GM12891 (cell line): ENCODE measurements around the gene TOR1A.

Experiments
- DNase-seq: peaks from one replicate; pipeline ENCODE4 v3.0.0; 2011; ENCODE audit warnings: low spot score; ENCODE audit not compliant: insufficient read length
- FAIRE-seq: peaks from 2 replicates; lab custom pipeline; 2011; peaks lifted over from hg19 to GRCh38; lab: Jason Lieb, UNC
- PAX5 ChIP-seq: IDR thresholded peaks from 2 replicates; pipeline ENCODE4 v1.6.1; 2011; ENCODE audit warnings: low read length, moderate library complexity, mild to moderate bottlenecking; ENCODE audit not compliant: insufficient read depth, severe bottlenecking
- POLR2A ChIP-seq: IDR thresholded peaks from 2 replicates; pipeline ENCODE4 v1.6.1; 2011; ENCODE audit warnings: low read depth, low read length, control low read depth
- POLR2AphosphoS5 ChIP-seq: IDR thresholded peaks from 2 replicates; pipeline ENCODE4 v1.6.1; 2011; ENCODE audit warnings: low read depth, low read length, control low read depth
- POU2F2 ChIP-seq: IDR thresholded peaks from 2 replicates; pipeline ENCODE4 v1.6.1; 2011; ENCODE audit warnings: low read depth, mild to moderate bottlenecking, control low read depth, low read length, moderate library complexity
- SPI1 ChIP-seq: IDR thresholded peaks from 2 replicates; pipeline ENCODE4 v1.6.1; 2011; ENCODE audit warnings: low read depth, low read length, control low read depth
- TAF1 ChIP-seq: IDR thresholded peaks from 2 replicates; pipeline ENCODE4 v1.6.1; 2011; ENCODE audit warnings: low read depth, low read length, control low read depth

TOR1A gene

GRCh38 chr9:129852579-129852978, 28.6 kb upstream of the TOR1A start:
- TF ChIP-seq SPI1 (no peak), POLR2A (no peak), POLR2AphosphoS5 (no peak), PAX5 (no peak), POU2F2 (no peak), TAF1 (no peak)
- no peak for FAIRE-seq
- DNase-seq, result no peak

GRCh38 chr9:129851821-129852220, 27.9 kb upstream of the TOR1A start:
- FAIRE-seq (no peak), DNase-seq (no peak)
- TF ChIP-seq POLR2A, result no peak
- TF ChIP-seq POU2F2, result no peak
- TF ChIP-seq PAX5, result no peak
- no peak for TF ChIP-seq SPI1
- TF ChIP-seq TAF1, result no peak
- TF ChIP-seq POLR2AphosphoS5, result no peak

- no peak for FAIRE-seq
- TF ChIP-seq PAX5, result no peak
- TF ChIP-seq POLR2AphosphoS5, result no peak
- TF ChIP-seq SPI1, result no peak
- no peak for TF ChIP-seq TAF1
- no peak for DNase-seq
These were observed 27.1 kb upstream of the TOR1A start for GRCh38 chr9:129850821-129851550.

- FAIRE-seq, result no peak
- DNase-seq, result no peak
- no peak for TF ChIP-seq POLR2AphosphoS5
These were observed 26.0 kb upstream of the TOR1A start for GRCh38 chr9:129849901-129850300.

GRCh38 chr9:129848712-129849441, 24.9 kb upstream of the TOR1A start:
- DNase-seq, result no peak
- TF ChIP-seq PAX5 (no peak), POU2F2 (no peak), SPI1 (no peak), TAF1 (no peak), POLR2A (no peak), POLR2AphosphoS5 (no peak)
- no peak for FAIRE-seq

- DNase-seq (no peak), FAIRE-seq (no peak)
- TF ChIP-seq POU2F2 (no peak), PAX5 (no peak), POLR2A (no peak), POLR2AphosphoS5 (no peak), TAF1 (no peak), SPI1 (no peak)
These were observed 21.4 kb upstream of the TOR1A start for GRCh38 chr9:129845373-129845772.

- TF ChIP-seq POLR2AphosphoS5 (no peak), SPI1 (no peak), POU2F2 (no peak), PAX5 (no peak), TAF1 (no peak)
- FAIRE-seq (no peak), DNase-seq (no peak)
These were observed 17.1 kb upstream of the TOR1A start for GRCh38 chr9:129841071-129841470.

- FAIRE-seq, result no peak
- DNase-seq, result no peak
- TF ChIP-seq POLR2AphosphoS5 (no peak), POU2F2 (no peak), TAF1 (no peak), POLR2A (no peak), SPI1 (no peak), PAX5 (no peak)
These were observed 16.1 kb upstream of the TOR1A start for GRCh38 chr9:129840034-129840433.

GRCh38 chr9:129839324-129840023, 15.5 kb upstream of the TOR1A start:
- TF ChIP-seq POLR2AphosphoS5 (no peak), PAX5 (no peak), SPI1 (no peak), POU2F2 (no peak), TAF1 (no peak), POLR2A (no peak)
- no peak for DNase-seq
- FAIRE-seq, result no peak
